Lower leg skin (tissue), 4 donors: Measurements from ENCODE around the gene MDM4. TPM values are rescaled to one million over a fixed set of nuclear protein-coding genes. Genes with fewer than 3 reads are reported as not detected.

Experiments
- DNase-seq, 2 donors: peaks; one replicate each; pipeline ENCODE4 v3.0.0-alpha.2; 2019; ENCODE audit warnings: low spot score in 2 of 2
- H3K4me3 ChIP-seq: fragments of 200-600 bp; sonication (generic); 2 replicates; pipeline ENCODE4 v1.5.1; 2017; ENCODE audit warnings: mild to moderate bottlenecking, low read depth; ENCODE audit not compliant: poor library complexity, severe bottlenecking
- POLR2A ChIP-seq, 2 donors: fragments of 450-650 bp; IDR thresholded peaks; one replicate each; pipeline ENCODE4 v1.6.1; 2016 to 2017; ENCODE audit warnings: antibody characterized with exemption in 2 of 2, mild to moderate bottlenecking in 1 of 2, moderate library complexity in 1 of 2
- WGBS, 2 donors: methylation state at CpG; one replicate each; pipeline ENCODE4 v1.1.5; 2018; 5-methylcytosine and 5-hydroxymethylcytosine counted together
- intact Hi-C: fragments of 100-400 bp; cut with DNase I; formaldehyde crosslinking; loops from one replicate; pipeline ENCODE4 v1.15.0; 2023; ENCODE audit warnings: low total_unique reads
- total RNA-seq, 4 donors: library from RNA; depleted of rRNA; stranded (reverse); fragments of >200 nt; gene quantifications; one replicate each; pipeline ENCODE4 v1.1.0, GENCODE V29; 2016
- TF ChIP-seq, protein P1 (sequence below), 3 donors: fragments of 450-650 bp; IDR thresholded peaks; one replicate each; pipeline ENCODE4 v1.5.1; 2016; ENCODE audit warnings: antibody characterized with exemption in 3 of 3, mild to moderate bottlenecking in 3 of 3, moderate library complexity in 2 of 3

Gene MDM4
- total RNA-seq, 4 donors from 2014 or later: 32.4 to 89.0 (median 43.0) TPM

DNA sequence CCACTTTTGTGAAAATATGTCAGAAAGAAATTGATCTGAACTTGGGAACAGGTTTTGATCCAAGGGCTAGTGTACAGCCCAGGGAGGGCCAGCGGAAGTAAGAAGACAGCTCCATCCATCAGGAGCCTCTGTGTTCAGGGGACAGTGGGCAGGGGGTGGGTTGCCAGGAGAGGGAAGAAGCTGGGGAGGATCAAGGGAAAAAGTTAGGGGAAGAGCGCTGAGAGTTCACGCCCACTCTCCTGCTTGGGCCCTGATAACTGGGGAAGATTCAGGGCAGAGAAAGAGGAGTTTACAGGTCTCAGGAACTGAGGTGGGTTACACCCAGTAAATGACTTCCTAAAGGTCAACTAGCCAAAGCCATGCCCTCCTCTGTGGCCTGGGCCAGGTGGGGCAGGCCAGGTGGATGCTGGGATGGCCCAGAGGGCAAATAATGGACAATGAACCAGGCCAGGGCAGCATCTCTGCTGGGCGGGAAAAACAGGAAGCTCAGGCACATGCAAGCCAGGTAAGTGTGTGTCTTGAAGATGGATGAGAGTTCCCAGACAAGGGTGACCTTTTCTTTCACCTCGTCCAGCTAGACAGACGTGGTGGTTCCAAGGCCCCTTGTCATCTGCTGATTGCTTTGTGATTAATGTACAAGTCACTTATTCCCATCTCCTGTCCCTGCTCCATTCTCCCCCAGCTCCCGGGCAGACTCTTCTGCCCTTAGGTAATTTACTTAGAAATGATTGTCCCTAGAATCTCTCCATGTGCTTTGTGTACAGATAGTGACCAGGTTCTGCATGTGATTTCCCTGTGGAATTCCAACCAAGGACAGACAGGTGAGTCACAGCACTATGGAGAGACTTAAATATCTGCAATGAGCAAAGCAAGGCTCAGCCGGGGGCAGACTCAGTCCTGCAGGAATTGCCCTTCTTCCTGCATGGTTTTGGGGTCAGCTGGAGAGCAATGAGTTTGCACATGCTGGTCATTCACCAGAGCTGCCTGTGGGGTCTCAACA lies 57.0 kb downstream of the MDM4 start:
- intact Hi-C loops: loop anchor here (10.0 kb wide), 1 partner anchor 948 kb away; the partner anchor contains the start of gene ATP2B4
- TF ChIP-seq POLR2A (IDR thresholded peaks at IDR 0.05): no peak
- TF ChIP-seq, protein P1, sequence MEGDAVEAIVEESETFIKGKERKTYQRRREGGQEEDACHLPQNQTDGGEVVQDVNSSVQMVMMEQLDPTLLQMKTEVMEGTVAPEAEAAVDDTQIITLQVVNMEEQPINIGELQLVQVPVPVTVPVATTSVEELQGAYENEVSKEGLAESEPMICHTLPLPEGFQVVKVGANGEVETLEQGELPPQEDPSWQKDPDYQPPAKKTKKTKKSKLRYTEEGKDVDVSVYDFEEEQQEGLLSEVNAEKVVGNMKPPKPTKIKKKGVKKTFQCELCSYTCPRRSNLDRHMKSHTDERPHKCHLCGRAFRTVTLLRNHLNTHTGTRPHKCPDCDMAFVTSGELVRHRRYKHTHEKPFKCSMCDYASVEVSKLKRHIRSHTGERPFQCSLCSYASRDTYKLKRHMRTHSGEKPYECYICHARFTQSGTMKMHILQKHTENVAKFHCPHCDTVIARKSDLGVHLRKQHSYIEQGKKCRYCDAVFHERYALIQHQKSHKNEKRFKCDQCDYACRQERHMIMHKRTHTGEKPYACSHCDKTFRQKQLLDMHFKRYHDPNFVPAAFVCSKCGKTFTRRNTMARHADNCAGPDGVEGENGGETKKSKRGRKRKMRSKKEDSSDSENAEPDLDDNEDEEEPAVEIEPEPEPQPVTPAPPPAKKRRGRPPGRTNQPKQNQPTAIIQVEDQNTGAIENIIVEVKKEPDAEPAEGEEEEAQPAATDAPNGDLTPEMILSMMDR (IDR thresholded peaks at IDR 0.05): no peak
- WGBS, 2 donors: 79 to 88% methylated on average over 8 of the region's 8 CpGs

DNA sequence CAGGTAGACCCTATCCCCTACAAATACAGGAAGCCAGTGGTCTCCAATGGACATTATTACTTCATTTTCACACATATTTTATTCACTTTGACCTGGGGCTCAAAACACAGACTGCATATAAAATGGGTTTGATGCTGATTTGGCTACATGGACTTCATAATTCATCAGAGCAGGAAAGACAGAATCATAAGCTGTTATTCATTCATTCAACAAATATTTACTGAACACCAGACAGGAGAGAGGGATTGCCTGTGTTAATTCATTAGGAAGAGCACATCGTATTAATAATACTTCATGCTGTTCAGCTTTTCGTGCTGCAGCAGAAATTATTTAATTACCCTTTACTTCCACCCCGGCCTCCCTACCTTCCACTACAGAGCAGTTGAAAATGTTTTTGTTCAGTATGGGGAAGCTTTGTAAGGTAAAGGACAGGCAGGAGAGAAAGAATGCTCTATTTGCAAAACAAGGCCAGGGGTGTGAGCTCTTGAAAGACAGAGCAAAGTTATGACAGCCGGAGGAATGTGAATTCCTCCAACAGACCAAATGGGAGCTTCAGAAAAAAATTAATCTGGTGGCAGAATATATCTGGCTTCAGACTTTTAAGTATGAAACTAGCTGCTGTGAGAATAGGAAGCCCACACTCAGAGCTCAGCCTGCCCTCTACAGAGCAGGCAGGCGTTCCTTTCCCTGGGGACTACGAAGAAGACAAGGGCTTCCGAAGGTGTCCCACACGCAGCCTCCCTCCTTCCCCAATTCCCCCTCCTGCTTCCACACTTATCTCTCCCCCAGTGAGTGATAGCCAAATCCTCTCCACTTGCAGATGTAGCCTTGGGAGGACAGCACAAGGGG lies 58.0 kb downstream of the MDM4 start:
- intact Hi-C loops: loop anchor here (10.0 kb wide), 1 partner anchor 949 kb away; the partner anchor contains the start of gene ATP2B4
- no peak for TF ChIP-seq POLR2A (IDR thresholded peaks at IDR 0.05)
- TF ChIP-seq, protein P1 (IDR thresholded peaks at IDR 0.05): no peak
- no peak overlapping the region for H3K4me3 ChIP-seq
- peak in 1 of 2 donors; percentile 43 for DNase-seq
- WGBS, 2 donors: 71 to 79% methylated on average over 8 of the region's 8 CpGs

More for the DNA sequence above, 57.0 kb downstream of the MDM4 start:
- no peak overlapping the region for H3K4me3 ChIP-seq
- DNase-seq: peak in 1 of 2 donors; percentile 63

DNA sequence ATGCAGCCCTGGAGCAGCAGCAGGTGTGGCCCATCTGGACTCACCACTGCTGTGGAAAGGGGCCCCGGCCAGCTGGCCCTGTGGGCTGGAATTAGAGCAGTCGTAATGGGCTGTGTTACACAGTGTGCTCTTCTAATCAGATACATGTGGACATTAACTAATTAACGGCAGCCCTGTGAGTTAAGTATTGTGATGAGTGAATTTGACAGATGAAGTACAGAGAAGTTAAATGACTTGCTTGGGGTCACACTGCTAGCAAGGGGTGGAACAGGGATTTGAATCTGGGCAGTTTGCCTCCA lies 58.6 kb downstream of the MDM4 start:
- intact Hi-C loops: loop anchor here (10.0 kb wide), 1 partner anchor 950 kb away; the partner anchor contains the start of gene ATP2B4
- WGBS, 2 donors: 64 to 70% methylated on average over 3 of the region's 3 CpGs
- no peak overlapping the region for H3K4me3 ChIP-seq
- no peak for DNase-seq
- TF ChIP-seq POLR2A (IDR thresholded peaks at IDR 0.05): no peak
- TF ChIP-seq, protein P1 (IDR thresholded peaks at IDR 0.05): no peak

DNA sequence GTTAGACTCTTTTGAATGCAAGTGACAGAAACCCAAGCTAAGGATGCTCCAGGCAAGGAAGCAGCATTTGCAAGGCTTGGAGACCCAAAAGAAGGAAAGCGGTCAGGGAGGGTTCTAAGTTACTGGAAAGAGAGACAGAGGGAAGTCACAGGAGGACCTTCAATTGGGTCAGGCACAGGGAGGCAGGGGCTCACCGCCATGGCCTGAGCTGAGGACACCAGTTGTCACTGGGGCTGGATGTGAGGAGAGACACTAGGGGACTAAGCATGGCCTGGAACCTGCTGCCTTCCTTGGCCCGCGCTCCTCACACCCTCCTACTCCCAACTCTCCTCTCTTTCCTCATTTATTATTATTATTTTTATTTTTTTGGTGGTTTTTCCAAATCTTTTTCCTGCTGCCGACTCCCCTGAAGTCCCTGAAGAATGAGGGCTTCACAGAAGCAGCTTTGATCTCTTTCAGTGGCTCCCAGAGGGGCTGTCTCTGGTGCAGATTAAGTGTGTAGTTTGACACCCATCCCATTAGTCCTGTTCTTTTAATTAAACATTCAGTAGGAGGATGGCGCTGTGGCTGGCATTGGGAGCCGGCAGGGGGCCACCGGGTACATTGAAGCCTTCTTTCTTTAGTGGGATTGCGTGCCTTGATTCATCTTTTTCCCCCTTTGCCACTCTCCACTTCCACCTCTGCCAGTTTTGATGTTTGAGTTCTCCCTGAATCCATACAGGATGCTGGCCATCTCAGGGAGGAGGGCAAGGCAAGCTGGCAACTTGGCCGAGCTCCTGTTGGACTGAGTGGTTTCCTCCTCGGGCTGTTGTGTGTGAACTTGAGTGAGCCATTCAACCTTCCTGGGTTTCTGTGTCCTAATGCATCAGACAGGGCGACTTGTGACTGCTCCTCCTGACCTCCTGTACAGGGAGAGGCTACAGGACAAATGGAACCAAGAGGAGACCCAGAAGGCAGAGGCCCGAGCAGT lies 59.3 kb downstream of the MDM4 start:
- TF ChIP-seq, protein P1 (IDR thresholded peaks at IDR 0.05): no peak
- no peak for TF ChIP-seq POLR2A (IDR thresholded peaks at IDR 0.05)
- H3K4me3 ChIP-seq: no peak overlapping the region
- peak in 1 of 2 donors; percentile 52 for DNase-seq
- intact Hi-C loops: loop anchor here (10.0 kb wide), 1 partner anchor 951 kb away; the partner anchor contains the start of gene ATP2B4
- WGBS, 2 donors: 77 to 81% methylated on average over 13 of the region's 13 CpGs

DNA sequence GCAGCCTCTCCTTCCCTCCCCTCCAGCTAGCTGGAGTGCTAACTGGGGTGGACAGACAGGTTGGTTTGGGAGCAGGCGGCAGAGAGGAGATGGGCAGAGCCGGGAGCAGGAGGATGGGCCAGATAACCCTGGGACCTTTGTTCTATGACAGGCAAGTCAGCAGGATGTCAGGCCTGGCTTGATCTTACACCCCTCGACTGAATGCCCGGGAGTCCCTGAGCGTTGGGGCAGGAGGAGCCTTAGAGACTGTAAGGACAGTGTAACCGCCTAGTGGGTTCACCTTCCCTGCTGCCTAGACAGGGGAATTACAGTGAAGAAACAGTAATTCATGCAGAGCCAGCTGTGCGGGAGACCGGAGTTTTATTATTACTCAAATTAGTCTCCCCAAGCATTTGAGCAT lies 60.2 kb downstream of the MDM4 start:
- no peak for DNase-seq
- WGBS, 2 donors: 80 to 87% methylated on average over 8 of the region's 8 CpGs
- no peak for TF ChIP-seq POLR2A (IDR thresholded peaks at IDR 0.05)
- TF ChIP-seq, protein P1 (IDR thresholded peaks at IDR 0.05): no peak
- no peak overlapping the region for H3K4me3 ChIP-seq
- intact Hi-C loops: loop anchor here (10.0 kb wide), 1 partner anchor 952 kb away; the partner anchor contains the start of gene ATP2B4
